ENCODE measurements around the gene TBL1X.

TBL1X gene

GRCh38 chrX:9537781-9538180 lies 72.9 kb downstream of the TBL1X start:
- DNase-seq, result no peak

- DNase-seq, result no peak
Measured at GRCh38 chrX:9538544-9539045, 73.7 kb downstream of the TBL1X start.

- DNase-seq, result no peak
Measured at GRCh38 chrX:9539605-9540387, 74.9 kb downstream of the TBL1X start.

- DNase-seq, result no peak
Measured at GRCh38 chrX:9542106-9542760, 77.4 kb downstream of the TBL1X start.

GRCh38 chrX:9542761-9543111 lies 77.9 kb downstream of the TBL1X start:
- DNase-seq, result no peak

GRCh38 chrX:9555354-9555753 lies 90.5 kb downstream of the TBL1X start:
- DNase-seq, result no peak

- no peak for DNase-seq
Measured at GRCh38 chrX:9557091-9557490, 92.2 kb downstream of the TBL1X start.

GRCh38 chrX:9557521-9557920 lies 92.7 kb downstream of the TBL1X start:
- DNase-seq, result no peak

GRCh38 chrX:9558615-9559014 lies 93.8 kb downstream of the TBL1X start:
- DNase-seq, result no peak

- no peak for DNase-seq
Measured at GRCh38 chrX:9560219-9560618, 95.4 kb downstream of the TBL1X start.

GRCh38 chrX:9561199-9561598 lies 96.3 kb downstream of the TBL1X start:
- DNase-seq, result no peak

- no peak for DNase-seq
Measured at GRCh38 chrX:9562851-9563250, 98.0 kb downstream of the TBL1X start.

GRCh38 chrX:9566150-9566621 lies 101.3 kb downstream of the TBL1X start:
- DNase-seq, result no peak

GRCh38 chrX:9569876-9570301 lies 105.0 kb downstream of the TBL1X start:
- DNase-seq, result no peak

- DNase-seq, result no peak
Measured at GRCh38 chrX:9573282-9574106, 108.6 kb downstream of the TBL1X start.

GRCh38 chrX:9576059-9576458 lies 111.2 kb downstream of the TBL1X start:
- no peak for DNase-seq

GRCh38 chrX:9577555-9577954 lies 112.7 kb downstream of the TBL1X start:
- no peak for DNase-seq

GRCh38 chrX:9578083-9578779 lies 113.4 kb downstream of the TBL1X start:
- no peak for DNase-seq

- no peak for DNase-seq
Measured at GRCh38 chrX:9581771-9582385, 117.0 kb downstream of the TBL1X start.

- DNase-seq, result no peak
Measured at GRCh38 chrX:9582956-9583355, 118.1 kb downstream of the TBL1X start.

GRCh38 chrX:9586992-9587392 lies 122.1 kb downstream of the TBL1X start:
- no peak for DNase-seq

- no peak for DNase-seq
Measured at GRCh38 chrX:9587642-9588041, 122.8 kb downstream of the TBL1X start.
